Heart right ventricle (tissue), 16 donors: ENCODE results near the gene CADM4. TPM values are rescaled to one million over a fixed set of nuclear protein-coding genes. Genes with fewer than 3 reads are reported as not detected.
"Not testable (repeated sequence)": the region's sequence is repeated elsewhere in the genome, so short reads cannot be mapped to it uniquely, and the experiment has no call there.

Experiments used
- ATAC-seq, 8 donors: fragments of 200-7000 bp; cut with Tn5 transposase; one replicate each; pipeline ENCODE4 v1.9.1; 2020; ENCODE audit warnings: mild to moderate bottlenecking in 8 of 8, moderate library complexity in 8 of 8, moderate number of reproducible peaks in 1 of 8
- DNase-seq, 2 donors: peaks; one replicate each; pipeline ENCODE4 v3.0.0-alpha.2; 2020
- H3K27ac ChIP-seq, 10 donors: fragments of 200-600 bp; sonication (generic) in 2 of 10; one replicate each; pipeline versions ENCODE4 v1.5.0 to v1.8.0; 2020 to 2022; ENCODE audit warnings: mild to moderate bottlenecking in 3 of 10
- H3K27me3 ChIP-seq, 7 donors: fragments of 200-600 bp; one replicate each; pipeline ENCODE4 v1.8.0; 2021 to 2022; ENCODE audit warnings: mild to moderate bottlenecking in 2 of 7
- H3K36me3 ChIP-seq, 9 donors: fragments of 200-600 bp; sonication (generic) in 1 of 9; one replicate each; pipeline versions ENCODE4 v1.5.0 to v1.8.0; 2020 to 2022; ENCODE audit warnings: mild to moderate bottlenecking in 2 of 9
- H3K4me1 ChIP-seq, 9 donors: fragments of 200-600 bp; sonication (generic) in 1 of 9; one replicate each; pipeline versions ENCODE4 v1.5.0 to v1.8.0; 2020 to 2022; ENCODE audit warnings: mild to moderate bottlenecking in 4 of 9
- H3K4me3 ChIP-seq, 10 donors: fragments of 200-600 bp; sonication (generic) in 2 of 10; one replicate each; pipeline versions ENCODE4 v1.5.0 to v1.8.0; 2020 to 2022; ENCODE audit warnings: mild to moderate bottlenecking in 7 of 10, moderate library complexity in 2 of 10
- H3K9me3 ChIP-seq, 11 donors: fragments of 200-600 bp in 10 of 11; sonication (generic) in 2 of 11; one replicate each; pipeline versions ENCODE4 v1.5.0 to v1.8.0; 2013 to 2022; ENCODE audit warnings: mild to moderate bottlenecking in 2 of 11, control low read depth in 1 of 11, moderate library complexity in 1 of 11
- CTCF ChIP-seq, 9 donors: fragments of 200-600 bp; sonication (generic) in 2 of 9; IDR thresholded peaks; one replicate each; pipeline versions ENCODE4 v1.5.0 to v1.8.0; 2021 to 2022; ENCODE audit warnings: antibody characterized with exemption in 9 of 9, mild to moderate bottlenecking in 5 of 9, moderate library complexity in 1 of 9
- WGBS, 2 donors: extraction: QIAGEN DNeasy Blood & Tissue Kit; methylation state at CpG; one replicate each; pipeline ENCODE4 v1.1.7; 2013; ENCODE audit warnings: inconsistent platforms in 1 of 2; 5-methylcytosine and 5-hydroxymethylcytosine counted together
- intact Hi-C, 10 donors: fragments of 100-400 bp; cut with DNase I; formaldehyde crosslinking; loops; one replicate each; pipeline versions ENCODE4 v1.11.1 to v1.14.2; 2022
- polyA plus RNA-seq, 2 donors: library from polyadenylated mRNA; stranded (reverse); fragments of 200-250 nt; gene quantifications; one replicate each; pipeline ENCODE4 v1.2.3, GENCODE V29; 2013
- total RNA-seq, 10 donors: library from RNA; stranded (reverse); fragmentation: NEBNext Ultra II Directional in 3 of 10; extraction: Animal tissue kit (Norgen Biotek cat#: 25700) in 3 of 10; gene quantifications; one replicate each; pipeline versions ENCODE4 v1.2.1 to v1.2.4, GENCODE V29; 2021 to 2023
- donor health status: Arrhythmogenic right ventricular cardiomyopathy.
- donor health status: ischemic (EF 13 %, LVEDD 7.1; RV severe dilation, severe dysfunction).
- donor health status: healthy with polysubstance abuse.
- donor health status: DM: no; HTN: yes; CAD: no.
- donor health status: DM: no; HTN: no; CAD: no.
- donor health status: ischemic (EF 25% LVEDD 6.9; RV normal size, moderate dysfunction).
- donor health status: ischemic (EF 25% LVEDD 5.7; RV mildly dilated, moderate dysfunction).
- donor health status: healthy.
- donor health status: DM: yes; HTN: yes; CAD: no.
- donor health status: Ischemic cardiomyopathy.
- donor health status: ischemic (EF 35%, LVEDD 5.7; RV mildly dilated, moderate dysfunction).
- donor health status: nonischemic (EF 11% LVEDD 7.7; RV severe dilation, severe dysfunction).
- donor health status: DM: yes; HTN: yes; CAD: no.
- donor health status: PGD.
- donor health status: ischemic (EF 29% LVEDD 5.4; RV normal size, mild dysfunction).
- donor health status: nonischemic (EF 23%, LVEDD 6.1; RV moderate dilation, normal function).

CADM4 gene
- total and polyA plus RNA-seq, 12 donors: 3.0 to 12.3 (median 8.2) TPM

- ATAC-seq (no peak), DNase-seq (no peak)
- H3K4me1 ChIP-seq: peaks cover 0 to 18% (median 0%) of the 10 kb centered on the region in 9 donors
- H3K27me3 ChIP-seq: no peaks in the 10 kb centered on the region
- H3K4me3 ChIP-seq: no peak overlapping the region
- TF ChIP-seq CTCF (IDR thresholded peaks at IDR 0.05): no peak
- H3K36me3 ChIP-seq: no peaks in the 10 kb centered on the region
- 86 to 92% methylated on average over 1 of the region's 1 CpG for whole genome bisulfite sequencing, 2 donors
- no peaks in the 10 kb centered on the region for H3K9me3 ChIP-seq
- peak overlapping the region in 1 of 10 donors; percentile 69 for H3K27ac ChIP-seq
- intact Hi-C loops: no loop called here
Measured at GRCh38 chr19:43684326-43684725, 44.7 kb upstream of the CADM4 start.

- Histone ChIP-seq H3K9me3 (no peaks in the 10 kb centered on the region), H3K4me1 (peaks cover 0 to 18% (median 0%) of the 10 kb centered on the region in 9 donors), H3K4me3 (no peak overlapping the region), H3K36me3 (no peaks in the 10 kb centered on the region), H3K27me3 (no peaks in the 10 kb centered on the region), H3K27ac (peak overlapping the region in 1 of 10 donors; percentile 69)
- no peak for ATAC-seq
- WGBS, 2 donors: 54 to 65% methylated on average over 2 of the region's 2 CpGs
- intact Hi-C loops: no loop called here
- DNase-seq: no peak
- TF ChIP-seq CTCF (IDR thresholded peaks at IDR 0.05): no peak
Measured at GRCh38 chr19:43683905-43684304, 44.3 kb upstream of the CADM4 start.

GRCh38 chr19:43682824-43683661 is 43.4 kb upstream of the CADM4 start:
- Histone ChIP-seq H3K27ac (peak overlapping the region in 1 of 10 donors; percentile 36), H3K27me3 (no peaks in the 10 kb centered on the region), H3K36me3 (no peaks in the 10 kb centered on the region), H3K4me1 (peaks cover 0 to 13% (median 0%) of the 10 kb centered on the region in 9 donors), H3K9me3 (no peaks in the 10 kb centered on the region), H3K4me3 (no peak overlapping the region)
- intact Hi-C loops: no loop called here
- no peak for ATAC-seq
- no peak for TF ChIP-seq CTCF (IDR thresholded peaks at IDR 0.05)
- no peak for DNase-seq
- WGBS, 2 donors: 54 to 55% methylated on average over 11 of the region's 11 CpGs

GRCh38 chr19:43682269-43682668 is 42.6 kb upstream of the CADM4 start:
- H3K4me1 ChIP-seq, H3K4me3 ChIP-seq, ATAC-seq, H3K27ac ChIP-seq, DNase-seq, H3K36me3 ChIP-seq, H3K9me3 ChIP-seq, H3K27me3 ChIP-seq, intact Hi-C loops: not testable (repeated sequence)
- WGBS, 2 donors: 93 to 95% methylated on average over 5 of the region's 5 CpGs

GRCh38 chr19:43681821-43682220 is 42.2 kb upstream of the CADM4 start:
- peaks cover 0 to 8% (median 0%) of the 10 kb centered on the region in 9 donors for H3K4me1 ChIP-seq
- H3K36me3 ChIP-seq: no peaks in the 10 kb centered on the region
- H3K4me3 ChIP-seq: no peak overlapping the region
- H3K27ac ChIP-seq: no peak overlapping the region
- DNase-seq: no peak
- no peaks in the 10 kb centered on the region for H3K9me3 ChIP-seq
- ATAC-seq: no peak
- TF ChIP-seq CTCF (IDR thresholded peaks at IDR 0.05): no peak
- H3K27me3 ChIP-seq: no peaks in the 10 kb centered on the region
- whole genome bisulfite sequencing, 2 donors: 77 to 79% methylated on average over 5 of the region's 5 CpGs
- intact Hi-C loops: no loop called here
